SK-N-SH (cell line): ENCODE results near the gene SINHCAF. TPM values are rescaled to one million over a fixed set of nuclear protein-coding genes. Genes with fewer than 3 reads are reported as not detected.

Experiments
- CTCF ChIA-PET: fragments of 300-600, 350-600 bp; formaldehyde crosslinking; extraction: SDS; loops from one replicate; lab custom pipeline; 2021; lab: Yijun Ruan, JAX
- POLR2A ChIA-PET: fragments of 350-600 bp; sonication (Branson Sonifier 250); formaldehyde crosslinking; extraction: SDS; loops from one replicate; lab custom pipeline; 2020; ENCODE audit warnings: antibody characterized with exemption, inconsistent platforms; lab: Yijun Ruan, JAX
- DNase-seq: peaks from one replicate; pipeline ENCODE4 v3.0.0; 2012
- H2AFZ ChIP-seq: fragments of 200-600 bp; sonication (generic); 2 replicates; pipeline ENCODE4 v1.8.1; 2016; ENCODE audit warnings: antibody characterized with exemption, mild to moderate bottlenecking, low read depth
- H3F3A ChIP-seq: fragments of 200-600 bp; sonication (generic); replicated peaks from 2 replicates; pipeline ENCODE3; 2016; ENCODE audit warnings: antibody characterized with exemption, mild to moderate bottlenecking; ENCODE audit not compliant: insufficient read depth
- H3K27ac ChIP-seq, 2 experiments: fragments of 200-500 bp in 1 of 2; fragments of 200-600 bp in 1 of 2; sonication (Bioruptor generic) in 1 of 2; sonication (generic), shearing (Covaris generic) in 1 of 2; 2 replicates each; pipeline versions ENCODE4 v1.5.1 to v1.6.1; 2014 to 2016; ENCODE audit warnings: low read depth in 2 of 2, inconsistent platforms in 1 of 2, low read length in 1 of 2, mild to moderate bottlenecking in 1 of 2, mixed read lengths in 1 of 2
- H3K27me3 ChIP-seq: fragments of 200-600 bp; sonication (generic), shearing (Covaris generic); 2 replicates; pipeline ENCODE4 v1.6.1; 2016; ENCODE audit warnings: mixed run types; ENCODE audit not compliant: insufficient read depth
- H3K36me3 ChIP-seq, 2 experiments: fragments of 200-500 bp in 1 of 2; fragments of 200-600 bp in 1 of 2; sonication (Bioruptor generic) in 1 of 2; sonication (generic) in 1 of 2; replicated peaks in 1 of 2; 2 replicates each; pipeline versions ENCODE3 to v1.5.1; 2014 to 2016; ENCODE audit warnings: low read length in 1 of 2, mild to moderate bottlenecking in 1 of 2; ENCODE audit not compliant: insufficient read depth in 2 of 2, control insufficient read depth in 1 of 2
- H3K4me1 ChIP-seq, 2 experiments: fragments of 200-500 bp in 1 of 2; fragments of 200-600 bp in 1 of 2; sonication (Bioruptor generic) in 1 of 2; sonication (generic), shearing (Covaris generic) in 1 of 2; 2 replicates each; pipeline versions ENCODE4 v1.5.1 to v1.6.1; 2014 to 2016; ENCODE audit warnings: low read depth in 1 of 2, low read length in 1 of 2, mixed run types in 1 of 2; ENCODE audit not compliant: insufficient read depth in 2 of 2, control insufficient read depth in 1 of 2
- H3K4me2 ChIP-seq: fragments of 200-600 bp; sonication (generic), shearing (Covaris generic); 2 replicates; pipeline ENCODE4 v1.6.1; 2017; ENCODE audit warnings: mixed run types
- H3K4me3 ChIP-seq, 2 experiments: fragments of 200-500 bp in 1 of 2; fragments of 200-600 bp in 1 of 2; sonication (Bioruptor generic) in 1 of 2; sonication (generic), shearing (Covaris generic) in 1 of 2; 2 replicates each; pipeline versions ENCODE4 v1.5.1 to v1.8.1; 2014 to 2016; ENCODE audit warnings: low read depth in 2 of 2, inconsistent platforms in 1 of 2, low read length in 1 of 2, mild to moderate bottlenecking in 1 of 2, mixed read lengths in 1 of 2, moderate library complexity in 1 of 2
- H3K79me2 ChIP-seq: fragments of 200-600 bp; sonication (generic); 2 replicates; pipeline ENCODE4 v1.8.1; 2017; ENCODE audit warnings: mild to moderate bottlenecking; ENCODE audit not compliant: insufficient read depth
- H3K9ac ChIP-seq: fragments of 200-600 bp; sonication (generic); 2 replicates; pipeline ENCODE4 v1.6.1; 2017; ENCODE audit warnings: mixed run types
- H3K9me2 ChIP-seq: fragments of 200-600 bp; sonication (generic); 2 replicates; pipeline ENCODE4 v1.6.1; 2017; ENCODE audit warnings: mixed run types
- H3K9me3 ChIP-seq: fragments of 200-600 bp; sonication (generic); 2 replicates; pipeline ENCODE4 v1.6.1; 2017; ENCODE audit warnings: mixed run types, mild to moderate bottlenecking, moderate library complexity
- H4K20me1 ChIP-seq: fragments of 200-600 bp; sonication (generic); 2 replicates; pipeline ENCODE4 v1.6.1; 2017; ENCODE audit warnings: mild to moderate bottlenecking, mixed run types; ENCODE audit not compliant: insufficient read depth
- FOXJ3 ChIP-seq: sonication (generic); formaldehyde crosslinking; IDR thresholded peaks from 2 replicates; pipeline ENCODE4 v1.5.1; 2020; ENCODE audit warnings: mild to moderate bottlenecking, missing genetic modification reagents
- GABPA ChIP-seq: IDR thresholded peaks from 2 replicates; pipeline ENCODE4 v1.4.0; 2012; ENCODE audit warnings: low read depth, mild to moderate bottlenecking
- JUND ChIP-seq: IDR thresholded peaks from 2 replicates; pipeline ENCODE4 v1.4.0; 2012
- MAX ChIP-seq: IDR thresholded peaks from 2 replicates; pipeline ENCODE4 v1.4.0; 2012; ENCODE audit warnings: low read depth
- MXI1 ChIP-seq: IDR thresholded peaks from 2 replicates; pipeline ENCODE4 v1.6.1; 2012; ENCODE audit warnings: mild to moderate bottlenecking, low read depth, low read length, improper control_type of control experiment
- NFIC ChIP-seq: IDR thresholded peaks from 2 replicates; pipeline ENCODE4 v1.4.0; 2012; ENCODE audit warnings: borderline replicate concordance
- RCOR1 ChIP-seq: fragments of 150-350 bp; IDR thresholded peaks from 2 replicates; pipeline ENCODE4 v1.6.1; 2017; ENCODE audit warnings: antibody characterized with exemption, low read length
- RFX5 ChIP-seq: IDR thresholded peaks from 2 replicates; pipeline ENCODE4 v1.6.1; 2012; ENCODE audit warnings: mild to moderate bottlenecking, improper control_type of control experiment, low read length
- SIN3A ChIP-seq: IDR thresholded peaks from 2 replicates; pipeline ENCODE4 v1.6.1; 2012; ENCODE audit warnings: low read depth, mild to moderate bottlenecking, low read length, moderate library complexity, borderline replicate concordance
- TAF1 ChIP-seq: IDR thresholded peaks from 2 replicates; pipeline ENCODE4 v1.6.1; 2012; ENCODE audit warnings: low read depth, mild to moderate bottlenecking, low read length, moderate library complexity, borderline replicate concordance
- WGBS: methylation state at CpG from one replicate; pipeline ENCODE4 v1.1.6; 2017; ENCODE audit warnings: low lambda C conversion rate; 5-methylcytosine and 5-hydroxymethylcytosine counted together
- polyA plus RNA-seq, 3 experiments: library from polyadenylated mRNA; depleted of rRNA; stranded (reverse); fragments of >200 nt; gene quantifications; 2 replicates each; pipeline ENCODE4 v1.2.3, GENCODE V29; 2012

The SINHCAF gene
- polyA plus RNA-seq, 1 of the 3 experiments (the other 2 are of a cell fraction): 22.2 TPM

- Histone ChIP-seq H3K4me1 (peaks cover 4 to 22% of the 10 kb centered on the region in 2 experiments; a peak in 3 of 4 replicates), H3K9me2 (no peaks in the 10 kb centered on the region), H3K4me3 (peak overlapping the region; percentile 76 to 80), H2AFZ (peak overlapping the region; percentile 74), H3K9ac (peak overlapping the region; percentile 86), H3K27me3 (no peaks in the 10 kb centered on the region), H3K4me2 (peak overlapping the region; percentile 97), H3K79me2 (peaks cover 65% of the 10 kb centered on the region), H3K9me3 (no peaks in the 10 kb centered on the region), H3F3A (peaks cover 26% of the 10 kb centered on the region), H4K20me1 (peaks cover 13% of the 10 kb centered on the region), H3K36me3 (no peaks in the 10 kb centered on the region), H3K27ac (peak overlapping the region; percentile 83 to 96)
- DNase-seq: peak; percentile 79
- CTCF ChIA-PET: interaction anchor here (0.7 to 1.5 kb wide), 2 partner anchors 23 to 52 kb away, joined by 3 to 4 read pairs; no protein-coding TSS in a partner anchor
- WGBS: 0% methylated on average over 24 of the region's 81 CpGs
- POLR2A ChIA-PET: no interaction called here
- TF ChIP-seq MXI1: peak; percentile 86
- TF ChIP-seq RCOR1: no peak
- no peak; the same call in 1 of the 2 replicates for TF ChIP-seq NFIC
- TF ChIP-seq JUND: no peak
- peak; percentile 56; the same call in 1 of the 2 replicates for TF ChIP-seq TAF1
- TF ChIP-seq RFX5: no peak
- TF ChIP-seq MAX: peak; percentile 58; the same call in 1 of the 2 replicates
- no peak for TF ChIP-seq GABPA
- TF ChIP-seq FOXJ3 (CRISPR knock-in tag): 0 out of 2 replicates have a peak, but pooled peaks have one; percentile 40
These were observed 1.7 kb downstream of the SINHCAF start for GRCh38 chr12:31324116-31324844.

- ChIA-PET POLR2A (no interaction called here), CTCF (interaction anchor here (0.7 to 1.5 kb wide), 3 partner anchors 24 to 81 kb away, joined by 3 to 4 read pairs (median 3); no protein-coding TSS in a partner anchor)
- Histone ChIP-seq H3K36me3 (no peaks in the 10 kb centered on the region), H3K9me3 (no peaks in the 10 kb centered on the region), H3K4me2 (peak overlapping the region; percentile 97), H4K20me1 (peaks cover 14% of the 10 kb centered on the region), H3K4me3 (peak overlapping the region; percentile 76 to 80), H3K9ac (peak overlapping the region; percentile 86), H3K4me1 (peaks cover 7 to 26% of the 10 kb centered on the region in 2 experiments; a peak in 3 of 4 replicates), H3K27ac (peak overlapping the region; percentile 83 to 96), H3K9me2 (no peaks in the 10 kb centered on the region), H3K27me3 (no peaks in the 10 kb centered on the region), H3F3A (peaks cover 26% of the 10 kb centered on the region), H2AFZ (peak overlapping the region; percentile 61), H3K79me2 (peaks cover 73% of the 10 kb centered on the region)
- no peak for DNase-seq
- TF ChIP-seq GABPA (no peak), SIN3A (0 out of 2 replicates have a peak, but pooled peaks have one; percentile 13)
- 4% methylated on average over 26 of the region's 37 CpGs for WGBS
These were observed 2.4 kb downstream of the SINHCAF start for GRCh38 chr12:31323391-31324115.
